ELF-1 (cell line): ENCODE measurements around the gene GABRG3.

Source experiments
- DNase-seq: peaks from one replicate; pipeline ENCODE4 v3.0.0-alpha.2; 2016; ENCODE audit warnings: low read depth, low spot score

GABRG3 gene

DNA sequence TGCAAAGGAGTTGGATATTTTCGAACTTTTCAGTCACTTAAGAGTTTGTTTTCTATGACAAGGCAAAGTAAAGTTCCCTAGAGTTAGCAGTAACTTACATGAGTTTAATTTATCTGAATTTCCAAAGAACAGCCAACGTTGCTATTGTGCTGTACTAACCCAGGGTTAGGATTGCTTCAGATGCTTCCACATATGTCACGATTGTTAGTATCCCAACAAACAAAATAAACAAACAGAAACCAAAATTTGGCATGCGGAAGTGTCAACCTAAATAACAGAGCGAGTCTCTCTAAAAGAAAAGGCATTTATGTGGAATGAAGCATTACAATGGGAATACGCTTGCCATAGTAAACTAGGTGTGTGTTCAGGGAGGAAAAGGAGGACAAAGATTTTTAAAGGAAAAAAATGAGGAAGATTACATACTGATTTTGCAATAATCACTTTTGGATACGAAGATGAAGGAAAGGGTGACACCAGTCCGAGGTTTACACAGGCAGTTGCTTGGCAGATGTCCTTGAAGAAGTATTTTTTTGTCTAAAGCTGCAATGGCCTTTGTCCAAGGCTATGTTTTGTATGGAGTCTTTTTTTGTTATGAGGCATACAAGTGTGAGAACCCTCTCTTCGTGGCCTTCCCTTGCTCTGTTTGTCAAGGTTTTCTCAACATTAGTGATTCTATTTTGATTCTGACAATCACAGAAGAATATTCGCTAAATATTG, 267.9 kb downstream of the GABRG3 start:
- DNase-seq, result no peak

- no peak for DNase-seq
These were observed 271.0 kb downstream of the GABRG3 start for GRCh38 chr15:27241943-27242342.

GRCh38 chr15:27244047-27244446, 273.1 kb downstream of the GABRG3 start:
- DNase-seq, result no peak

DNA sequence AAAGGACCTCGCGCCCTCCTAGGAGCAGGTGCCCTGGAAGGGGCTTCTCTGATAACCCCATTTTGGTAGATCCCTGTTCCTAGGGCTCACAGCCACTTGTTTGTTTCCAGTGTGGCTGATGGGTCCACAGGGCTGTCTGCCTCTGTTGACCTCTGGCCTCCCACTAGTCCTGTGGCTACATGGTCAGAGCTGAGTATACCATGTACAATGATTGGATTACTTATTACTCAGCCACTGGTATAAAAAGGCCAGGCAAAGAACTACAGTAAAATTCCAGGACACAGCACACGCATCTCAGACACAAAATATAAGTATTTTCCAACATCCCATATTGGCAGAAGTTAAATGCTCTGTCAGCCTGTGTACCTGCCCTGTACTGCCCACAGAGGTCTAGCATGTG, 277.3 kb downstream of the GABRG3 start:
- DNase-seq, result no peak

DNA sequence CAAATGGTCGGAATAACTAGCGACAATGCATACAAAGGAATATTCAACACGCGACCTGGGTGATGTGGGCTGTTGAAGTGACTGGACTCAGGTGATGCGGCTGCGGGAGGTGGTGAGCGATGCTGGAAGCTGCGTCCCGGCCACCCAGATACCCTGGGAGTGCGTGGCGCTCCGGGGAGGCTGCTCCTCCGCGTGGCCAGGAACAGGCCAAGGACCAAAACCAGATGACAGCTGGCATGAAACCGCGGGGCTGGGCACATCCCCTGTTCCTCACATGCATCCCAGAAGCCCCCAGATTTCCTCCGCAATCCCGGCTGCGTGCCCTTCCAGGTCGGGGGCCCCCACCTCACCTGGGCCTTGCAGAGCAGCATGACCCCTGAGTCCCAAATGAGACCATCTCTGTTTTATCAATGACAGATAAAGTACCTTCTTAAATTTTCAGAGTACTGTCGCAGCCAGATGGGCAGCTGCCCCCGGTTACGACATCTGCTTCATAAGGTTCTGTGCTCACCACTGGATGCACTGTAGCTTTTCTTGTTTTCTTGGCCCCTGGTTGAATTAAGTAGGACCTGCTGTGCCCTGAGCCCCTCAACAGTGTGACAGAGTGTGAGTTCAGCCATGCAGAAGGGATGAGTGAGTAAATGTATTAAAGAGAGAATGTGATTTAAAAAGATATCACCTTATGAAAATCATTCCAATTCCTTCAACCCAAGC, 278.2 kb downstream of the GABRG3 start:
- no peak for DNase-seq

GRCh38 chr15:27249760-27250109, 278.8 kb downstream of the GABRG3 start:
- DNase-seq, result no peak

- DNase-seq, result no peak
These were observed 279.2 kb downstream of the GABRG3 start for GRCh38 chr15:27250223-27250622.

DNA sequence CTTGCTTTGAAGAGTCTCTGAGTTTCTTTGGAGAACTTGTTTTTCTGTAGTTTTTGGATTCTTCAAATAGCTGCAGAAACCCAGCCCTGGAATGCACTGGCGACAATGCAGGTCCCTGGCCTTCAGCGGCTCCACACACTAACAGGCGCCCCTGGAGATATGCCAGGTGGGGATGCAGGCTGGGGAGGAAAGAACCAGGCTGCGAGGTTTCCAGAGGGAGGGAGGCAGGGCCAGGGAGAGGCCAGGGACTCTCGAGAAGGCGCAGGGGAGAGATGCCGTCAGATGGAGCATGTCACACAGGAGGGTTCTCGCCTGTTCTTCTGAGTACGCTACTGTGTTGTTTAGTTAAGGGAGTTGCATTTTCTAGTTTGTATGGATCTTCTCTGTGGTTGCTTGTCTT, 283.1 kb downstream of the GABRG3 start:
- DNase-seq, result no peak

GRCh38 chr15:27254801-27255200, 283.8 kb downstream of the GABRG3 start:
- no peak for DNase-seq

GRCh38 chr15:27256446-27256845, 285.5 kb downstream of the GABRG3 start:
- no peak for DNase-seq

- DNase-seq, result no peak
These were observed 287.3 kb downstream of the GABRG3 start for GRCh38 chr15:27258287-27258686.

DNA sequence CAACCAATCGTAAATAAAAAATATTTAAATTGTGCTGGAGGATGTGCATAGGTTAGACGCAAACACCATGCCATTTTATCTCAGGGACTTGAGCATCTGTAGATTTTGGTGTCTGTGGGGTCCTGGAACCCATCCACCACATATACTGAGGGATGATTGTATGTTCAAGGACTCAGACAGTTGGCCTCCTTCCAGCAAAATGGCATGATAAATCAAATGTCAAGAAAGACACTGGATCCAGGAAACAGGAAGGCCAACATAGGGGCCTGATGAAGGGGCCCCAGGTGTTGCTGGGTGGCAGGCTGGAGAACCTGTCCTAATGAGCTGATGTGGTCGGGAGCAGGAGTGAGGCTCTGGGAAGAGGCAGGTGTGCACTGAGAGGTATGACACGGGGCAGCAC, 289.5 kb downstream of the GABRG3 start:
- DNase-seq, result no peak

DNA sequence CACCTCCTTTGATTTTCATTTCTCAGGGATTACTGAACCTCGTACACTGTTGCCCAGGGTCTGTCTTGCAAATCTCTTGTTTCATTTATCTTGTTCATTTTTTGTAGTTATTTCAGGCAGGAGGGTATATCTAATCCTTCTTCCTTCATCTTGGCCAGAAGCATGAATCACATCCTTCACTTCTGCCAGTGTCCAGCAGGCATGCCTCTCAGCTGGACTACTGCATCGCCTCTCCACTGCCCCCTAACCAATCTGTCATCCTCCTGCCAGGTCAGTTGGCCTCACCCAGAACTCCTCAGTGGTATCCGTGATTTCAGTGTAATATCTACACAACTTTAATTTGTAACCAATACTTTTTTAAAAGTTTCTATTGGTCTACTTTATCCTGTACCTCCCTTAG, 297.9 kb downstream of the GABRG3 start:
- DNase-seq, result no peak

GRCh38 chr15:27271258-27271657, 300.3 kb downstream of the GABRG3 start:
- DNase-seq, result no peak

DNA sequence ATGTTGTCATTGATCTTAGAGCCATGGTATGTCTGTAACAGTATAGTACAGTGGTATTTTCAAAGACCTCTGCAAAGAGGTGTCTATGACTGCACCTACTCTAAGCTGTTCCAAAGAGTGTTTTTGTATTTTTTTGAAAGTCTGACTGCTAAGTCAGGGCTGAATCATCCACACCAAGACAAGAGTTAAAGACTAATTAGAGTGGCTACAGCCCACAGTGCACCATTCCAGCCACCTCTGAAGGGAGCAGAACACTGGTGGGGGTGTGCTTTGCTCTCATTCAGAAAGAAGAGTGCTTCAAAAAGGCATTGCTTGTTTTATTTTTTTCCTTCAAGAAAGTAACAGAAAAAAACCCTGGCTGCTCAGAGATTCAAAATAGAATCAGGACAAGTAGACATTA, 301.4 kb downstream of the GABRG3 start:
- no peak for DNase-seq

DNA sequence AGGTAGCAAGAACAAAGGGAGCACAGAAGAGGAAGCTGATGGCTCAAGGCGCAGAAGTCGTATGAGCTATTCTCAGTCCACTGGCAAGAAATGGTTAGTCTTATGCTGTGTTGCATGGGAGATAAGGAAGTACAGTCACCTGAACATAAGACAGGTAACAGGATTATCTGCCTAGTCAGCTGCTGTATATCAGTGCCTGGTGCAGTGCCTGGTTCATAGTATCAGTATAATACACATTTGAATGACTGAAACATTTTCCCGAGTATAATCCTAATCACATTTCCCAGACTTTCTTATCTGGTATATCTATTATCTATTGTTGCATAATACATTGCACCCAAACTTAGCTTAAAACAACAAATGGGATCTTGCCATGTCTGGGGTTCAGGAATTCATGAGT, 302.5 kb downstream of the GABRG3 start:
- no peak for DNase-seq

DNA sequence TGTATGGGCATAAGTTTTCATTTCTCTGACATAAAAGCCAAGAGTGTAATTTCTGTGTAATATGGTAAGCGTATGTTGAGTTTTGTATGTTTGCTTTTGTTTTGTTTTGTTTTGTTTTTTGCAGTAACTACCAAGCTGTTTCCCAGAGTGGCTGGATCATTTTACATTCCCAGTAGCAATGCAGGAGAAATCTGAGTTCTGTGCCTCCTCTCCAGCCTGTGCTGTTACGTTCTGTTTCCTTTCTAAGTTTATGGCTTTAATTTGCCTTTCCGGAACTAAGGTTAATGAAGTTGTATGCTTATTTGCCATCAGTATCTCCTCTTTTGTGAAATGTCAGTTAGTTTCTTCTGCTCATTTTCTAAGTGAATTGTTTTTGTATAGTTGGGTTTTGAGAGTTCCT, 307.8 kb downstream of the GABRG3 start:
- DNase-seq, result no peak

DNA sequence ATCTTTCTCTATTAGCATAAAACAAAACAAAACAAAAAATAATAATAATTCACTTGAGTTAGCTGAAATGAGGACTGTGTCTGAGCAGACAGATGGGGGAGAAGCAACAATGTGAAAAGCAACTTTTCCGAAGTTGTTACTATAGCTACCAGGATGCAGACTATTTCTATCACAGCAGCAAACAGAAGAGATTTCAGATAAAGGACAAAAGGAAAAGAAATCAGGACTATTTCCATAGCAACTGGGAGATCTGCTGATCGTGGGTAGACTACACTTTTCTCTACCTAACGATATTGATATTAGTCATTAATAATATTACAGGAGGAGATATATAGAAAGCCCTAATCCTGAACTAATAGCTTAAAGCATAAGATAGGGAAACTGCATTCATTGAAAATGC, 321.7 kb downstream of the GABRG3 start:
- no peak for DNase-seq

DNA sequence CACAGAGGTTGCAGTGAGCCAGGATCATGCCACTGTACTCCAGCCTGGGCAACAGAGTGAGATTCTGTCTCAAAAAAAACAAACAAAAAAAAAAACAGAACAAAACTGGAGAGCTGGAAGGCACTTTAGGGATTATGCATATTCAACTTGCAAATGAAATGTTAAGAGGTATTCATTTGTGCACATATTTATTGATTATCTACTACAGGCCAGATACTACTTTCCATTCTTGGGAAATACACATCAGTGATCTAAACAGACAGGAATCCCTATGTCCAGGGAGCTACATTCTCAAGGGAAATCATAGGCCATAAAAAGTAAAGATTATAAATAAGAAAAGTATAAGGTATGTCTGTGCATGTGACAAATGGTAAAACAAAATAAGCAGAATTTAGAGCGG, 322.6 kb downstream of the GABRG3 start:
- DNase-seq, result no peak

- DNase-seq, result no peak
These were observed 346.8 kb downstream of the GABRG3 start for GRCh38 chr15:27317736-27318135.

- no peak for DNase-seq
These were observed 352.8 kb downstream of the GABRG3 start for GRCh38 chr15:27323801-27324200.

DNA sequence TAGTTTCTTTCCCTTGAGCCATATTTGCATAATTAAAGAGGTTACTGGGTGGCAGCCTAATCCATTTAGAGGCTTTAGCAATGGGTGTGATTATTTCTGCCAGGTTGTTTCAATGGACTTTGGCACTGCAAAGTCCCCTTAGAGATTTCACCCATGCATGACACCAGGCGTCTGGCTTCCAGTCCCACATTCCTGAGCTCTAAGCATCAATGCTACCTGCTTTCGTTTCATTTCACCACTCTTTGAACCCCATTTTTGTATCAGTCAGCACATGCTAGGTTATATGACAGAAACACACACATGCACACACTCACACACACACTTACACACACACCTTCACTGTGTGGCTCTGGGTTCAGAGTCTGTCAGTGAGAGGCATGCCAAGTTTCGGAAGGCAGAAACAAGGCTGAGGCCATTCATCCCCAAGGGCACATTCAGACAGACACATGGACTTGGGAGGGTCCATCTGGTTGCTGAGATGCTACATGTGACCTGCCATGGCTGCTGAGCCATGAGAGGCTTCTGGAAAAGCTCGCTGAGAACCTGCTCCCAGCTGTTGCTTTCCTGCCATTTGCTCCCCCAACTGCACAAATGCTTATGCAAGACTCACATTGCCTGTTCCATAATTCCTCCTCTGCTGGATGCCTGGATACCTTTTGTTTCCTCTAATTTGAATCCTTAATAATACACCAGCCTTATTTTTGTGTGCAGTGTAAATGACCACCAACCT, 354.1 kb downstream of the GABRG3 start:
- no peak for DNase-seq

DNA sequence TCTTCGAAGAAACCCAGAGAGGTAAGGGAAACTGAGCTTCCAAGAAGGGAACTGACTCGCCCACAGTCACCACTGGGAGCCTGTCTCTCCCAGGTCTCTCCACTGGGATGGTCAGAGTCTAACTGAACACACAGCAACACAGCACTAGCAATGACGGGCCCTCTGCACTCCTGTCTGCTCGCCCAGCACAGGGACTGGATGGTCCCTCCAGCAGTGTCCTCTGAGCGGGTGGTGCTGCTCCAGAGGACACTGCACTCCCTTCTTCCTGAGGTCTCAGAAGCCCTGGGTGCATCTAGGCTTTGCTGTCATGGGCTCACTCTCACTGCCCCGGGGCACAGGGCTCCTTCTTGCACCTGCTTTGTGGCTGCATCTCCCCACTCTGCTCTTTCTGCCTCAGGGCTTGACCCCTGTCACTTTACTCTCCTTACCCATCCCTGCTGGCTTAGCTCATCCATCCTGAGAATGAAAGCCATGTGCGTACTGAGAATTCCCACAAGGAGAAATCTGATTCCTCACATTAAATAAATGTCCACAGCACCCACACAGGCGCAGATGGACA, 356.6 kb downstream of the GABRG3 start:
- DNase-seq, result peak; percentile 43
